GM12801 (cell line): ENCODE results near the gene FADD.

Experiments used
- CTCF ChIP-seq: IDR thresholded peaks from one replicate; pipeline ENCODE4 v1.5.1; 2011; ENCODE audit warnings: control low read depth; ENCODE audit not compliant: insufficient read length; ENCODE audit errors: extremely low read depth

Gene FADD

GRCh38 chr11:70161043-70161625 is 42.0 kb upstream of the FADD start:
- no peak for TF ChIP-seq CTCF

- no peak for TF ChIP-seq CTCF
Measured at GRCh38 chr11:70164705-70165104, 38.4 kb upstream of the FADD start.

GRCh38 chr11:70167120-70167519 is 36.0 kb upstream of the FADD start:
- TF ChIP-seq CTCF: no peak

GRCh38 chr11:70167723-70168404 is 35.2 kb upstream of the FADD start:
- no peak for TF ChIP-seq CTCF

- TF ChIP-seq CTCF: no peak
Measured at GRCh38 chr11:70168405-70168754, 34.7 kb upstream of the FADD start.

GRCh38 chr11:70169127-70169526 is 34.0 kb upstream of the FADD start:
- no peak for TF ChIP-seq CTCF

GRCh38 chr11:70169632-70170031 is 33.5 kb upstream of the FADD start:
- TF ChIP-seq CTCF: no peak
